Measurements from ENCODE around the gene ABHD16A.

ABHD16A gene

GRCh38 chr6:31657406-31658157 is 45.5 kb downstream of the ABHD16A start:
- no peak for DNase-seq
- H3K9ac ChIP-seq (ENCODE audit: low read length): no peak overlapping the region
- H2BK120ac ChIP-seq (ENCODE audit: low read depth, low read length): no peak overlapping the region
- no peaks in the 10 kb centered on the region for H3K36me3 ChIP-seq (ENCODE audit: control insufficient read depth, insufficient read depth, low read length)
- no peak overlapping the region for H3K4me3 ChIP-seq (ENCODE audit: low read length)
- no peak overlapping the region for H3K27ac ChIP-seq (ENCODE audit: low read depth, low read length)
- no peak overlapping the region for H3K4ac ChIP-seq (ENCODE audit: low read depth, low read length)
- H4K5ac ChIP-seq (ENCODE audit: low read length): no peak overlapping the region
- H2BK5ac ChIP-seq (ENCODE audit: low read length): no peak overlapping the region
- peaks cover 3% of the 10 kb centered on the region for H3K4me1 ChIP-seq (ENCODE audit: control insufficient read depth, low read depth, low read length)
- no CpG with 5 or more reads among the region's 6 CpGs for WGBS (ENCODE audit: extremely low coverage, insufficient coverage, low lambda C conversion rate)
- no peak overlapping the region for H2BK15ac ChIP-seq (replicated peaks; ENCODE audit: low read depth)
- H3K56ac ChIP-seq (ENCODE audit: low read length): no peak overlapping the region
- no peak overlapping the region for H3K4me2 ChIP-seq (ENCODE audit: low read length)
- H3K23ac ChIP-seq (ENCODE audit: low read length): no peak overlapping the region
- no peak overlapping the region for H4K8ac ChIP-seq (ENCODE audit: low read depth, low read length)
- no peak overlapping the region for H3K18ac ChIP-seq (ENCODE audit: low read length)
- no peak overlapping the region for H2AK5ac ChIP-seq (ENCODE audit: low read length)
- peaks cover 18% of the 10 kb centered on the region for H3K79me1 ChIP-seq (ENCODE audit: low read length)
- no peaks in the 10 kb centered on the region for H3K27me3 ChIP-seq (ENCODE audit: insufficient read depth, low read length, poor library complexity)
- peaks cover 15% of the 10 kb centered on the region for H3K79me2 ChIP-seq (ENCODE audit: control insufficient read depth, insufficient read depth, low read length)

GRCh38 chr6:31655349-31656237 is 47.5 kb downstream of the ABHD16A start, which contains the start of gene APOM:
Gene APOM (plus strand): TSS chr6:31655894. CDS start chr6:31655967, 73 bp downstream.
- Histone ChIP-seq H3K4me3 (ENCODE audit: low read length) (no peak within 1 kb of the TSS), H4K5ac (ENCODE audit: low read length) (no peak within 1 kb of the TSS), H3K36me3 (ENCODE audit: control insufficient read depth, insufficient read depth, low read length) (no peaks in the 10 kb centered on the region), H3K27me3 (ENCODE audit: insufficient read depth, low read length, poor library complexity) (no peaks in the 10 kb centered on the region), H2AK5ac (ENCODE audit: low read length) (no peak within 1 kb of the TSS), H2BK120ac (ENCODE audit: low read depth, low read length) (no peak within 1 kb of the TSS), H3K9ac (ENCODE audit: low read length) (no peak within 1 kb of the TSS), H2BK5ac (ENCODE audit: low read length) (no peak within 1 kb of the TSS), H3K23ac (ENCODE audit: low read length) (no peak within 1 kb of the TSS), H3K4me1 (ENCODE audit: control insufficient read depth, low read depth, low read length) (peaks cover 6% of the 10 kb centered on the region), H3K27ac (ENCODE audit: low read depth, low read length) (no peak within 1 kb of the TSS), H3K79me2 (ENCODE audit: control insufficient read depth, insufficient read depth, low read length) (peaks cover 27% of the 10 kb centered on the region), H2BK15ac (replicated peaks; ENCODE audit: low read depth) (no peak within 1 kb of the TSS), H3K79me1 (ENCODE audit: low read length) (peaks cover 22% of the 10 kb centered on the region), H4K8ac (ENCODE audit: low read depth, low read length) (no peak within 1 kb of the TSS), H3K18ac (ENCODE audit: low read length) (no peak within 1 kb of the TSS), H3K4ac (ENCODE audit: low read depth, low read length) (no peak within 1 kb of the TSS), H3K56ac (ENCODE audit: low read length) (no peak within 1 kb of the TSS), H3K4me2 (ENCODE audit: low read length) (no peak within 1 kb of the TSS)
- no CpG with 5 or more reads among the region's 8 CpGs for WGBS (ENCODE audit: extremely low coverage, insufficient coverage, low lambda C conversion rate)
- no peak for DNase-seq

- Histone ChIP-seq H3K27me3 (ENCODE audit: insufficient read depth, low read length, poor library complexity) (no peaks in the 10 kb centered on the region), H3K23ac (ENCODE audit: low read length) (no peak overlapping the region), H3K9ac (ENCODE audit: low read length) (no peak overlapping the region), H3K27ac (ENCODE audit: low read depth, low read length) (no peak overlapping the region), H4K8ac (ENCODE audit: low read depth, low read length) (no peak overlapping the region), H3K4me2 (ENCODE audit: low read length) (no peak overlapping the region), H3K56ac (ENCODE audit: low read length) (no peak overlapping the region), H2BK15ac (replicated peaks; ENCODE audit: low read depth) (no peak overlapping the region), H4K5ac (ENCODE audit: low read length) (no peak overlapping the region), H3K4me3 (ENCODE audit: low read length) (no peak overlapping the region), H3K4ac (ENCODE audit: low read depth, low read length) (no peak overlapping the region), H2BK5ac (ENCODE audit: low read length) (no peak overlapping the region), H3K36me3 (ENCODE audit: control insufficient read depth, insufficient read depth, low read length) (no peaks in the 10 kb centered on the region), H3K4me1 (ENCODE audit: control insufficient read depth, low read depth, low read length) (peaks cover 6% of the 10 kb centered on the region), H3K79me2 (ENCODE audit: control insufficient read depth, insufficient read depth, low read length) (peaks cover 25% of the 10 kb centered on the region), H3K18ac (ENCODE audit: low read length) (no peak overlapping the region), H2BK120ac (ENCODE audit: low read depth, low read length) (no peak overlapping the region), H3K79me1 (ENCODE audit: low read length) (peaks cover 19% of the 10 kb centered on the region), H2AK5ac (ENCODE audit: low read length) (no peak overlapping the region)
- DNase-seq: no peak
- WGBS (ENCODE audit: extremely low coverage, insufficient coverage, low lambda C conversion rate): no CpG with 5 or more reads among the region's 8 CpGs
These were observed 48.4 kb downstream of the ABHD16A start for GRCh38 chr6:31654574-31655348.

GRCh38 chr6:31652925-31653724 is 50.0 kb downstream of the ABHD16A start:
- Histone ChIP-seq H3K4me1 (ENCODE audit: control insufficient read depth, low read depth, low read length) (peaks cover 3% of the 10 kb centered on the region), H3K9ac (ENCODE audit: low read length) (peak overlapping the region; percentile 95), H3K18ac (ENCODE audit: low read length) (peak overlapping the region; percentile 65), H2BK120ac (ENCODE audit: low read depth, low read length) (no peak overlapping the region), H2BK5ac (ENCODE audit: low read length) (peak overlapping the region; percentile 18), H4K5ac (ENCODE audit: low read length) (no peak overlapping the region), H3K4me3 (ENCODE audit: low read length) (peak overlapping the region; percentile 58), H2AK5ac (ENCODE audit: low read length) (no peak overlapping the region), H3K4me2 (ENCODE audit: low read length) (peak overlapping the region; percentile 51), H3K36me3 (ENCODE audit: control insufficient read depth, insufficient read depth, low read length) (peaks cover 4% of the 10 kb centered on the region), H3K79me2 (ENCODE audit: control insufficient read depth, insufficient read depth, low read length) (peaks cover 18% of the 10 kb centered on the region), H2BK15ac (replicated peaks; ENCODE audit: low read depth) (no peak overlapping the region), H3K79me1 (ENCODE audit: low read length) (peaks cover 18% of the 10 kb centered on the region), H3K27me3 (ENCODE audit: insufficient read depth, low read length, poor library complexity) (no peaks in the 10 kb centered on the region), H3K56ac (ENCODE audit: low read length) (peak overlapping the region; percentile 92), H3K23ac (ENCODE audit: low read length) (no peak overlapping the region), H3K27ac (ENCODE audit: low read depth, low read length) (peak overlapping the region; percentile 77), H4K8ac (ENCODE audit: low read depth, low read length) (no peak overlapping the region), H3K4ac (ENCODE audit: low read depth, low read length) (peak overlapping the region; percentile 77)
- peak; percentile 98 for DNase-seq
- no CpG with 5 or more reads among the region's 37 CpGs for WGBS (ENCODE audit: extremely low coverage, insufficient coverage, low lambda C conversion rate)

- Histone ChIP-seq H3K27ac (ENCODE audit: low read depth, low read length) (peak overlapping the region; percentile 77), H2AK5ac (ENCODE audit: low read length) (no peak overlapping the region), H3K18ac (ENCODE audit: low read length) (no peak overlapping the region), H3K4me2 (ENCODE audit: low read length) (peak overlapping the region; percentile 90), H3K4me1 (ENCODE audit: control insufficient read depth, low read depth, low read length) (peaks cover 3% of the 10 kb centered on the region), H2BK5ac (ENCODE audit: low read length) (peak overlapping the region; percentile 63), H4K5ac (ENCODE audit: low read length) (no peak overlapping the region), H3K27me3 (ENCODE audit: insufficient read depth, low read length, poor library complexity) (no peaks in the 10 kb centered on the region), H3K56ac (ENCODE audit: low read length) (peak overlapping the region; percentile 98), H2BK15ac (replicated peaks; ENCODE audit: low read depth) (no peak overlapping the region), H3K79me2 (ENCODE audit: control insufficient read depth, insufficient read depth, low read length) (peaks cover 18% of the 10 kb centered on the region), H3K4me3 (ENCODE audit: low read length) (peak overlapping the region; percentile 88), H2BK120ac (ENCODE audit: low read depth, low read length) (no peak overlapping the region), H3K79me1 (ENCODE audit: low read length) (peaks cover 17% of the 10 kb centered on the region), H3K36me3 (ENCODE audit: control insufficient read depth, insufficient read depth, low read length) (peaks cover 6% of the 10 kb centered on the region), H3K4ac (ENCODE audit: low read depth, low read length) (peak overlapping the region; percentile 25), H3K9ac (ENCODE audit: low read length) (peak overlapping the region; percentile 95), H3K23ac (ENCODE audit: low read length) (no peak overlapping the region), H4K8ac (ENCODE audit: low read depth, low read length) (no peak overlapping the region)
- WGBS (ENCODE audit: extremely low coverage, insufficient coverage, low lambda C conversion rate): no CpG with 5 or more reads among the region's 29 CpGs
- DNase-seq: peak; percentile 96
These were observed 51.4 kb downstream of the ABHD16A start for GRCh38 chr6:31651602-31652191.
